Loucy (cell line): ENCODE data around the gene SLC25A53.

Experiments used
- CTCF ChIP-seq: fragments of 200-600 bp; sonication (generic); conservative IDR thresholded peaks from 2 replicates; pipeline ENCODE4 v1.5.1; 2014; ENCODE audit warnings: mild to moderate bottlenecking, antibody characterized with exemption, low read length
- EZH2phosphoT487 ChIP-seq: fragments of 200-600 bp; IDR thresholded peaks from 2 replicates; pipeline ENCODE4 v1.6.1; 2018; ENCODE audit warnings: antibody characterized with exemption, mild to moderate bottlenecking, moderate library complexity, borderline replicate concordance

- TF ChIP-seq CTCF (no peak), EZH2phosphoT487 (no peak)
Observed at GRCh38 chrX:104117759-104118158, 39.0 kb downstream of the SLC25A53 start.
